ENCODE results near the gene THOC1. TPM values are rescaled to one million over a fixed set of nuclear protein-coding genes. Genes with fewer than 3 reads are reported as not detected.

THOC1 gene
- polyA plus RNA-seq, 3 donors: 7.8 to 18.3 (median 8.9) TPM

DNA sequence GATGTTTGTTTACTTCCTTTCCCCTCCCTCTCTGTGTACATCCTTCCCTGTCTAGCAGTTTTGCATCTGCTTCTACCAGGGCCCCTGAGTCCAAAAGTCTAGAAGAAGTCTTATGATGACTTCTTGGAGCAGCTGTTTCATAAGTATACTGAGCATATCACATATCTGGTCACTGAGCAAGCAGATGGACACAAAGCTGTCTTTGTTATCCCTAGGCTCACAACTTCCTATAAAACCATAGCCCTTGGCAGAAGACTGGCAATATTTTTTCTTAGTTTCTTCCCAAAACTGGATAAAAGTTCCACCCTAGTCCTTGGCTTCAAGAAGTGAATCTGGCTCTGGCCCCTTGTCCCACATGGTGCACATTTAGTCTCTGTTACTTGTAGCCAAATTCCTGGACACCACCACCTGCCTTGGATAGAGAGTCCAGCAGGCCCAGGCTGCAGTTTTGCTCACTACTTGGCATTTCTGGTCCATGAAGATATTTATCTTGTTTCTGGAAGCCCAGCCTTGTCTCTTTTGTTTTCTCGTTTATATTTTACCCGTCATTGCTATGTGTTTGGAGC lies 22.5 kb downstream of the THOC1 start:
- Mint-ChIP-seq H3K36me3 (peaks cover 61 to 71% of the 10 kb centered on the region in 2 donors), H3K27me3 (ENCODE audit: low read depth in 3 of 3) (peaks cover 0 to 2% (median 0%) of the 10 kb centered on the region in 3 donors), H3K4me3 (no peak overlapping the region), H3K9me3 (no peaks in the 10 kb centered on the region), H3K27ac (peak overlapping the region in 1 of 7 donors; percentile 27), H3K4me1 (no peaks in the 10 kb centered on the region)
- H3K79me2 ChIP-seq (ENCODE audit: insufficient read depth, low read length): no peaks in the 10 kb centered on the region
- peaks cover 63 to 99% of the 10 kb centered on the region in 2 donors for H3K36me3 ChIP-seq (replicated peaks in 1 of 2; ENCODE audit: control insufficient read depth in 1 of 2, insufficient read depth in 2 of 2, low read length in 2 of 2)
- H3K27me3 ChIP-seq (ENCODE audit: control insufficient read depth in 2 of 2, insufficient read depth in 2 of 2, low read length in 2 of 2): no peaks in the 10 kb centered on the region
- H3K27ac ChIP-seq (ENCODE audit: low read depth in 1 of 2, low read length in 2 of 2): no peak overlapping the region
- no CpG with 5 or more reads among the region's 2 CpGs for WGBS (ENCODE audit: insufficient coverage)
- H3K9ac ChIP-seq (ENCODE audit: insufficient read depth, low read length, poor library complexity, severe bottlenecking): no peak overlapping the region
- intact Hi-C loops (cut with micrococcal nuclease): no loop called here
- no peak overlapping the region for H2AFZ ChIP-seq (ENCODE audit: insufficient read depth, low read depth, low read length, poor library complexity, severe bottlenecking)
- H3K4me1 ChIP-seq (ENCODE audit: control insufficient read depth in 1 of 2, insufficient read depth in 2 of 2, low read length in 2 of 2): no peaks in the 10 kb centered on the region
- H3K4me3 ChIP-seq (replicated peaks in 1 of 3; ENCODE audit: low read depth in 2 of 3, low read length in 3 of 3): no peak overlapping the region
- H4K20me1 ChIP-seq (ENCODE audit: insufficient read depth, low read length): no peaks in the 10 kb centered on the region
- no peaks in the 10 kb centered on the region for H3K9me3 ChIP-seq (replicated peaks in 1 of 2; ENCODE audit: control insufficient read depth in 1 of 2, insufficient read depth in 1 of 2, low read length in 2 of 2)
- H3K4me2 ChIP-seq (replicated peaks; ENCODE audit: extremely low read depth, low read length, poor library complexity, severe bottlenecking): no peak overlapping the region
- DNase-seq: no peak
- TF ChIP-seq, protein P1, sequence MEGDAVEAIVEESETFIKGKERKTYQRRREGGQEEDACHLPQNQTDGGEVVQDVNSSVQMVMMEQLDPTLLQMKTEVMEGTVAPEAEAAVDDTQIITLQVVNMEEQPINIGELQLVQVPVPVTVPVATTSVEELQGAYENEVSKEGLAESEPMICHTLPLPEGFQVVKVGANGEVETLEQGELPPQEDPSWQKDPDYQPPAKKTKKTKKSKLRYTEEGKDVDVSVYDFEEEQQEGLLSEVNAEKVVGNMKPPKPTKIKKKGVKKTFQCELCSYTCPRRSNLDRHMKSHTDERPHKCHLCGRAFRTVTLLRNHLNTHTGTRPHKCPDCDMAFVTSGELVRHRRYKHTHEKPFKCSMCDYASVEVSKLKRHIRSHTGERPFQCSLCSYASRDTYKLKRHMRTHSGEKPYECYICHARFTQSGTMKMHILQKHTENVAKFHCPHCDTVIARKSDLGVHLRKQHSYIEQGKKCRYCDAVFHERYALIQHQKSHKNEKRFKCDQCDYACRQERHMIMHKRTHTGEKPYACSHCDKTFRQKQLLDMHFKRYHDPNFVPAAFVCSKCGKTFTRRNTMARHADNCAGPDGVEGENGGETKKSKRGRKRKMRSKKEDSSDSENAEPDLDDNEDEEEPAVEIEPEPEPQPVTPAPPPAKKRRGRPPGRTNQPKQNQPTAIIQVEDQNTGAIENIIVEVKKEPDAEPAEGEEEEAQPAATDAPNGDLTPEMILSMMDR (IDR thresholded peaks at IDR 0.05): no peak

DNA sequence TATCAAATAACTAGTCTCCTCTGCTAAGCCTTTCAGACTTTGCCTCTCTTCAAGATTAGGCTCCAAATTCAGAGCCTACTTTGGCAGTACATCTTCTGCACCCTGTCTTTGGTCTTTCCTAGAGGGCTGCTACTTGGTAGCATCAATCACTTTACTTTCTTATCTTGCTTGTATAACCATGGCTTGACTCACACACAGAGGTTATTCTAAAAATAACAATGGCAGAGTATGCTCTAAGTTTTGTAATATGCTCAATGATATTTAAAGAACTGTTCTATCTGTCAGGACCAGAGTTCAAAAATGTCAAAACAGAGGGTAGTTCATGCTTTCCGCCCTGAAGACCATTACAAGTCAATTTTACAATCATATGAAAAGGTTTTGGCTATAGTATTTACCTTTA lies 27.7 kb downstream of the THOC1 start:
- H3K4me3 Mint-ChIP-seq: no peak overlapping the region
- H3K4me1 ChIP-seq (ENCODE audit: control insufficient read depth in 1 of 2, insufficient read depth in 2 of 2, low read length in 2 of 2): no peaks in the 10 kb centered on the region
- no peak overlapping the region for H3K4me2 ChIP-seq (replicated peaks; ENCODE audit: extremely low read depth, low read length, poor library complexity, severe bottlenecking)
- no peaks in the 10 kb centered on the region for H3K9me3 Mint-ChIP-seq
- no peak for DNase-seq
- H3K36me3 Mint-ChIP-seq: peaks cover 31 to 44% of the 10 kb centered on the region in 2 donors
- H2AFZ ChIP-seq (ENCODE audit: insufficient read depth, low read depth, low read length, poor library complexity, severe bottlenecking): no peak overlapping the region
- H3K4me1 Mint-ChIP-seq: no peaks in the 10 kb centered on the region
- H3K36me3 ChIP-seq (replicated peaks in 1 of 2; ENCODE audit: control insufficient read depth in 1 of 2, insufficient read depth in 2 of 2, low read length in 2 of 2): peaks cover 26 to 73% of the 10 kb centered on the region in 2 donors
- intact Hi-C loops (cut with micrococcal nuclease): no loop called here
- H3K4me3 ChIP-seq (replicated peaks in 1 of 3; ENCODE audit: low read depth in 2 of 3, low read length in 3 of 3): no peak overlapping the region
- no peak overlapping the region for H3K27ac Mint-ChIP-seq
- WGBS (ENCODE audit: insufficient coverage): no CpG with 5 or more reads among the region's 1 CpG
- H3K27me3 ChIP-seq (ENCODE audit: control insufficient read depth in 2 of 2, insufficient read depth in 2 of 2, low read length in 2 of 2): no peaks in the 10 kb centered on the region
- peaks cover 0 to 1% (median 0%) of the 10 kb centered on the region in 3 donors for H3K27me3 Mint-ChIP-seq (ENCODE audit: low read depth in 3 of 3)
- H3K27ac ChIP-seq (ENCODE audit: low read depth in 1 of 2, low read length in 2 of 2): no peak overlapping the region
- no peaks in the 10 kb centered on the region for H4K20me1 ChIP-seq (ENCODE audit: insufficient read depth, low read length)
- TF ChIP-seq, protein P1 (IDR thresholded peaks at IDR 0.05): no peak
- no peaks in the 10 kb centered on the region for H3K79me2 ChIP-seq (ENCODE audit: insufficient read depth, low read length)
- H3K9ac ChIP-seq (ENCODE audit: insufficient read depth, low read length, poor library complexity, severe bottlenecking): no peak overlapping the region
- no peaks in the 10 kb centered on the region for H3K9me3 ChIP-seq (replicated peaks in 1 of 2; ENCODE audit: control insufficient read depth in 1 of 2, insufficient read depth in 1 of 2, low read length in 2 of 2)
